H9 (cell line): ENCODE data around the gene DNMBP. TPM values are rescaled to one million over a fixed set of nuclear protein-coding genes. Genes with fewer than 3 reads are reported as not detected.
"Not testable (repeated sequence)": the region's sequence is repeated elsewhere in the genome, so short reads cannot be mapped to it uniquely, and the experiment has no call there.

Source experiments
- DNase-seq: peaks from one replicate; pipeline ENCODE4 v3.0.0-alpha.2; 2017
- H2AFZ ChIP-seq: one replicate; pipeline ENCODE4 v1.6.1; 2013; ENCODE audit warnings: mild to moderate bottlenecking, low read length, control low read depth, moderate library complexity
- H2AK5ac ChIP-seq: 2 replicates; pipeline ENCODE4 v1.6.1; 2013; ENCODE audit warnings: low read length, control low read depth, mixed read lengths; ENCODE audit not compliant: insufficient read length
- H2BK120ac ChIP-seq: one replicate; pipeline ENCODE4 v1.6.1; 2013; ENCODE audit warnings: low read depth, mild to moderate bottlenecking, low read length, control low read depth, inconsistent platforms; ENCODE audit not compliant: poor library complexity, severe bottlenecking
- H2BK12ac ChIP-seq: 2 replicates; pipeline ENCODE4 v1.6.1; 2013; ENCODE audit warnings: low read length, control low read depth, mixed read lengths, low read depth; ENCODE audit not compliant: insufficient read length
- H2BK15ac ChIP-seq: 2 replicates; pipeline ENCODE4 v1.6.1; 2013; ENCODE audit warnings: low read depth, low read length, control low read depth
- H2BK20ac ChIP-seq: one replicate; pipeline ENCODE4 v1.6.1; 2013; ENCODE audit warnings: low read depth, mild to moderate bottlenecking, low read length, control low read depth, inconsistent platforms; ENCODE audit not compliant: poor library complexity, severe bottlenecking
- H2BK5ac ChIP-seq: 2 replicates; pipeline ENCODE4 v1.6.1; 2013; ENCODE audit warnings: low read length, control low read depth, mixed read lengths; ENCODE audit not compliant: insufficient read length
- H3K14ac ChIP-seq: 2 replicates; pipeline ENCODE4 v1.6.1; 2013; ENCODE audit warnings: low read length, control low read depth; ENCODE audit not compliant: insufficient read depth
- H3K18ac ChIP-seq: 2 replicates; pipeline ENCODE4 v1.6.1; 2013; ENCODE audit warnings: low read depth, mild to moderate bottlenecking, mixed read lengths, low read length, control low read depth; ENCODE audit not compliant: insufficient read length
- H3K23ac ChIP-seq: 2 replicates; pipeline ENCODE4 v1.6.1; 2013; ENCODE audit warnings: low read length, control low read depth, mixed read lengths, low read depth; ENCODE audit not compliant: insufficient read length
- H3K23me2 ChIP-seq: 2 replicates; pipeline ENCODE4 v1.6.1; 2013; ENCODE audit warnings: low read depth, mild to moderate bottlenecking, mixed read lengths, low read length, control low read depth; ENCODE audit not compliant: insufficient read length, poor library complexity, severe bottlenecking
- H3K27ac ChIP-seq: 2 replicates; pipeline ENCODE4 v1.5.1; 2013; ENCODE audit warnings: low read length, control low read depth, mixed read lengths, low read depth; ENCODE audit not compliant: insufficient read length
- H3K27me3 ChIP-seq: 2 replicates; pipeline ENCODE4 v1.6.1; 2013; ENCODE audit warnings: low read length, control low read depth, inconsistent platforms; ENCODE audit not compliant: insufficient read depth
- H3K4ac ChIP-seq: 2 replicates; pipeline ENCODE4 v1.6.1; 2013; ENCODE audit warnings: low read depth, mild to moderate bottlenecking, control low read depth, inconsistent platforms, low read length, moderate library complexity
- H3K4me1 ChIP-seq: 2 replicates; pipeline ENCODE4 v1.6.1; 2013; ENCODE audit warnings: low read length, control low read depth, inconsistent platforms; ENCODE audit not compliant: insufficient read depth
- H3K4me2 ChIP-seq: 2 replicates; pipeline ENCODE4 v1.6.1; 2013; ENCODE audit warnings: low read length, control low read depth, mixed read lengths; ENCODE audit not compliant: insufficient read length, insufficient read depth
- H3K56ac ChIP-seq: 2 replicates; pipeline ENCODE4 v1.6.1; 2013; ENCODE audit warnings: low read depth, mild to moderate bottlenecking, mixed read lengths, low read length, control low read depth; ENCODE audit not compliant: insufficient read length
- H3K79me1 ChIP-seq: 2 replicates; pipeline ENCODE4 v1.6.1; 2013; ENCODE audit warnings: low read depth, mild to moderate bottlenecking, moderate library complexity, low read length, control low read depth, inconsistent platforms; ENCODE audit not compliant: insufficient read depth, poor library complexity, severe bottlenecking
- H3K79me2 ChIP-seq: 2 replicates; pipeline ENCODE4 v1.6.1; 2013; ENCODE audit warnings: low read length, control low read depth, inconsistent platforms; ENCODE audit not compliant: insufficient read depth
- H3K9ac ChIP-seq: 2 replicates; pipeline ENCODE4 v1.6.1; 2013; ENCODE audit warnings: low read length, control low read depth, mixed read lengths; ENCODE audit not compliant: insufficient read length; ENCODE audit errors: extremely low read depth
- H3K9me3 ChIP-seq: one replicate; pipeline ENCODE4 v1.6.1; 2013; ENCODE audit warnings: low read depth, low read length, inconsistent platforms; ENCODE audit not compliant: control insufficient read depth
- H3T11ph ChIP-seq: one replicate; pipeline ENCODE4 v1.6.1; 2013; ENCODE audit warnings: mild to moderate bottlenecking, low read length, control low read depth, inconsistent platforms
- H4K20me1 ChIP-seq: one replicate; pipeline ENCODE4 v1.6.1; 2013; ENCODE audit not compliant: control insufficient read depth, insufficient read length, insufficient read depth
- H4K5ac ChIP-seq: 2 replicates; pipeline ENCODE4 v1.6.1; 2013; ENCODE audit warnings: low read depth, mild to moderate bottlenecking, mixed read lengths, low read length, control low read depth; ENCODE audit not compliant: insufficient read length
- H4K8ac ChIP-seq: replicated peaks from 2 replicates; pipeline ENCODE4 v1.6.1; 2013; ENCODE audit warnings: low read length, control low read depth, mixed read lengths, low read depth; ENCODE audit not compliant: insufficient read length
- H4K91ac ChIP-seq: 2 replicates; pipeline ENCODE4 v1.6.1; 2013; ENCODE audit warnings: low read depth, mild to moderate bottlenecking, moderate library complexity, mixed read lengths, low read length, control low read depth; ENCODE audit not compliant: insufficient read length
- H3K27ac Mint-ChIP-seq, 3 experiments: 2 replicates in 2 of 3; 3 replicates in 1 of 3; pipeline ENCODE4 v1.8.0; 2020 to 2021; ENCODE audit warnings: mixed read lengths in 3 of 3, mild to moderate bottlenecking in 1 of 3, moderate library complexity in 1 of 3
- H3K27me3 Mint-ChIP-seq: 2 replicates; pipeline ENCODE4 v1.8.0; 2021; ENCODE audit warnings: low read depth, mild to moderate bottlenecking, moderate library complexity, mixed read lengths
- H3K36me3 Mint-ChIP-seq, 3 experiments: 2 replicates in 2 of 3; 3 replicates in 1 of 3; pipeline ENCODE4 v1.8.0; 2020 to 2021; ENCODE audit warnings: low read depth in 3 of 3, mixed read lengths in 3 of 3; ENCODE audit not compliant: insufficient read depth in 1 of 3
- H3K4me1 Mint-ChIP-seq, 2 experiments: 2 replicates each; pipeline ENCODE4 v1.8.0; 2020; ENCODE audit warnings: mixed read lengths in 2 of 2
- H3K4me3 Mint-ChIP-seq, 2 experiments: 2 replicates in 1 of 2; 3 replicates in 1 of 2; pipeline ENCODE4 v1.8.0; 2020 to 2021; ENCODE audit warnings: mild to moderate bottlenecking in 2 of 2, mixed read lengths in 2 of 2, moderate library complexity in 1 of 2
- H3K9me3 Mint-ChIP-seq, 2 experiments: 2 replicates in 1 of 2; 3 replicates in 1 of 2; pipeline ENCODE4 v1.8.0; 2020; ENCODE audit warnings: mild to moderate bottlenecking in 2 of 2, mixed read lengths in 2 of 2, moderate library complexity in 1 of 2
- CTCF ChIP-seq: fragments of 200-600 bp; sonication (generic); conservative IDR thresholded peaks from 3 replicates; pipeline ENCODE4 v1.8.0; 2021; ENCODE audit warnings: antibody characterized with exemption, mild to moderate bottlenecking
- WGBS: extraction: QIAGEN DNeasy Blood & Tissue Kit; methylation state at CpG from one replicate; pipeline ENCODE4 v1.1.7; 2013; ENCODE audit warnings: missing lambda C conversion rate, low lambda C conversion rate, mixed read lengths; ENCODE audit not compliant: insufficient read length; ENCODE audit errors: extremely low coverage; 5-methylcytosine and 5-hydroxymethylcytosine counted together
- total RNA-seq: library from RNA; stranded (reverse); gene quantifications from 2 replicates; pipeline ENCODE4 v1.2.1, GENCODE V29; 2021

The DNMBP gene
- total RNA-seq, 1 experiment from 2014 or later, result 25.6 TPM

DNA sequence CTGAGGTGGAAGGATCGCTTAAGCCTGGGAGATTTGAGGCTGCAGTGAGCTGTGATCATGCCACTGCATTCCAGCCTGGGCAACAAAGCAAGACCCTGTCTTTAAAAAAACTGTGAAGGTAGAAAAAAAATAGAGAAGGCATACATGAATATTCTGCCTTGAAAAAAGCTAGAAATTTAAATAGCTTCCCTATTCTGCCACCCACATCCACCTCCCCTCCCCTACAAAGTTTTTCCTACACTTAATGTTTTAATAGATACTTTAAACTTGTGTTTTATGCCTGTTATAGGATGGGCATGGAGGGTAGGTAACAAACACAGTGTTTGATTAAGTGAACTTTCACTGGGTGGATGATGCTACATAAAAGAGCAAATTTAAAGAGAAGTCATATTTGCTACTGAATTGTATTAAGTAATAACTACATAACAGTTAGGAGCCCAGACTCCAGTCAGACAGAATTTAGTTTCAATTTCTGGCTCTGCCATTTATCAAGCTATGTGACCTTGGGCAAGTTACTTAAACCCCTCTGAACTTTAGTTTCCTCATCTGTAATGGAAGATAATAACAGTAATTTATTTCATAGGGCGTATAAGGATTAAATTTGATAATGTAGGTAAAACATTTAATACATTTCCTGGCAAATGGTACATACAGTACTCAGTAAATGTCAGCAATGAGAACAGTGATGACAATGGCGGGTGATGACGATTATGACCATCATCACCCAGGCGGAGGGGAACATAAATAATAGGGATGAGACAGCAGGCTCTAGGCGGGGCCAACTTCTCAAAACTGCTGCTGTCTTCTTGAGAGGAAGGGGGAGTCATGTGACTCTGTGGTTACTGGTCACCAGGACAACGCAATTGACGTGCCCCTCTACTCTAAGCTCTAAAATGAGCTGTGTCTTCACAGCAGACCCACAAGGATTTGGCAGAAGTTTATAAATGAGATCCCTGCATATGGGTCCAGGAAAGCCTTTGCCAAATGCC is 15.8 kb downstream of the DNMBP start:
- no peak overlapping the region for H3K9ac ChIP-seq
- no peak overlapping the region for H2BK15ac ChIP-seq
- H3K79me2 ChIP-seq, result no peaks in the 10 kb centered on the region
- no peak overlapping the region for H2BK5ac ChIP-seq
- no peak overlapping the region for H3K18ac ChIP-seq
- no peak overlapping the region for H2BK20ac ChIP-seq
- WGBS, result no CpG with 5 or more reads among the region's 8 CpGs
- no peak overlapping the region for H3K4ac ChIP-seq
- Mint-ChIP-seq H3K4me1 (peaks cover 10 to 13% of the 10 kb centered on the region in 2 experiments), H3K4me3 (no peak overlapping the region), H3K36me3 (no peaks in the 10 kb centered on the region; a peak in 1 of 7 replicates), H3K9me3 (no peaks in the 10 kb centered on the region), H3K27me3 (no peaks in the 10 kb centered on the region), H3K27ac (no peak overlapping the region; a peak in 1 of 7 replicates)
- H3K79me1 ChIP-seq, result peaks cover 3% of the 10 kb centered on the region
- no peak overlapping the region for H4K8ac ChIP-seq
- H3K14ac ChIP-seq, result no peak overlapping the region
- H3T11ph ChIP-seq, result no peak overlapping the region
- no peak overlapping the region for H3K23ac ChIP-seq
- no peaks in the 10 kb centered on the region for H3K9me3 ChIP-seq
- no peak overlapping the region for H4K5ac ChIP-seq
- no peaks in the 10 kb centered on the region for H3K23me2 ChIP-seq
- no peak overlapping the region for H2AK5ac ChIP-seq
- H3K27ac ChIP-seq, result no peak overlapping the region
- H2BK12ac ChIP-seq, result no peak overlapping the region
- H2AFZ ChIP-seq, result no peak overlapping the region
- no peaks in the 10 kb centered on the region for H4K20me1 ChIP-seq
- no peak overlapping the region for H4K91ac ChIP-seq
- no peak overlapping the region for H3K56ac ChIP-seq
- H3K4me2 ChIP-seq, result no peak overlapping the region
- no peak for TF ChIP-seq CTCF
- no peaks in the 10 kb centered on the region for H3K27me3 ChIP-seq
- H3K4me1 ChIP-seq, result no peaks in the 10 kb centered on the region
- H2BK120ac ChIP-seq, result no peak overlapping the region
- no peak for DNase-seq

GRCh38 chr10:99985637-99986036 is 24.1 kb downstream of the DNMBP start:
- not testable (repeated sequence) for H3K18ac ChIP-seq, H3T11ph ChIP-seq, H4K8ac ChIP-seq, H2AK5ac ChIP-seq, H3K23me2 ChIP-seq, H4K20me1 ChIP-seq, H3K14ac ChIP-seq, H3K27ac Mint-ChIP-seq, H2BK12ac ChIP-seq, H3K79me2 ChIP-seq, H4K5ac ChIP-seq, H2BK120ac ChIP-seq, H2BK15ac ChIP-seq, H3K36me3 Mint-ChIP-seq, DNase-seq, H3K4me2 ChIP-seq, H2AFZ ChIP-seq, H4K91ac ChIP-seq, H3K23ac ChIP-seq, H3K9me3 ChIP-seq, H3K27me3 Mint-ChIP-seq, H3K27me3 ChIP-seq, H3K9me3 Mint-ChIP-seq, H2BK20ac ChIP-seq, H3K4me1 ChIP-seq, H3K4me1 Mint-ChIP-seq, H3K27ac ChIP-seq, H3K56ac ChIP-seq, H3K79me1 ChIP-seq, H3K9ac ChIP-seq, H3K4me3 Mint-ChIP-seq, H3K4ac ChIP-seq, H2BK5ac ChIP-seq
- WGBS, result no CpG with 5 or more reads among the region's 5 CpGs
